SK-N-SH treated with all-trans-retinoic acid at 6 μM for 48 hours (cell line): ENCODE measurements around the gene PLBD2.
A peak's percentile ranks its signal among the peaks of the same experiment; 100 is the strongest.

Source experiments
- ATAC-seq: fragments of 200-7000 bp; cut with Tn5 transposase; 3 replicates; pipeline ENCODE4 v1.9.1; 2020; ENCODE audit warnings: mild to moderate bottlenecking, moderate library complexity
- BACH2 ChIP-seq: fragments of 250-450 bp; sonication (Bioruptor Pico); IDR thresholded peaks from 2 replicates; pipeline ENCODE4 v1.9.0; 2021; ENCODE audit warnings: mild to moderate bottlenecking, borderline replicate concordance
- CSDC2 ChIP-seq: fragments of 250-450 bp; sonication (Bioruptor Pico); IDR thresholded peaks from 2 replicates; pipeline ENCODE4 v1.5.0; 2020; ENCODE audit warnings: mild to moderate bottlenecking, moderate library complexity
- ESRRG ChIP-seq: fragments of 250-450 bp; sonication (Bioruptor Pico); IDR thresholded peaks from 2 replicates; pipeline ENCODE4 v1.6.1; 2021; ENCODE audit warnings: mild to moderate bottlenecking
- GLIS3 ChIP-seq: fragments of 250-450 bp; sonication (Bioruptor Pico); IDR thresholded peaks from 2 replicates; pipeline ENCODE4 v1.5.0; 2020; ENCODE audit warnings: mild to moderate bottlenecking, moderate library complexity
- POU6F1 ChIP-seq: fragments of 250-450 bp; sonication (Bioruptor Pico); IDR thresholded peaks from 2 replicates; pipeline ENCODE4 v1.8.0; 2021; ENCODE audit warnings: low read depth, mild to moderate bottlenecking, moderate library complexity, borderline replicate concordance
- PPARA ChIP-seq: fragments of 250-450 bp; sonication (Bioruptor Pico); IDR thresholded peaks from 2 replicates; pipeline ENCODE4 v1.5.0; 2020; ENCODE audit warnings: mild to moderate bottlenecking, borderline replicate concordance
- RARB ChIP-seq: fragments of 250-450 bp; sonication (Bioruptor Pico); IDR thresholded peaks from 2 replicates; pipeline ENCODE4 v1.8.0; 2021; ENCODE audit warnings: mild to moderate bottlenecking, moderate library complexity
- SNAI2 ChIP-seq: fragments of 250-450 bp; sonication (Bioruptor Pico); IDR thresholded peaks from 2 replicates; pipeline ENCODE4 v1.5.0; 2020; ENCODE audit warnings: mild to moderate bottlenecking, moderate library complexity
- TCF4 ChIP-seq: fragments of 250-450 bp; sonication (Bioruptor Pico); IDR thresholded peaks from 2 replicates; pipeline ENCODE4 v1.8.0; 2021; ENCODE audit warnings: mild to moderate bottlenecking, moderate library complexity, borderline replicate concordance
- TOX ChIP-seq: fragments of 250-450 bp; sonication (Bioruptor Pico); IDR thresholded peaks from 2 replicates; pipeline ENCODE4 v1.8.0; 2021; ENCODE audit warnings: mild to moderate bottlenecking, moderate library complexity, borderline replicate concordance
- ZC3H10 ChIP-seq: fragments of 250-450 bp; sonication (Bioruptor Pico); IDR thresholded peaks from 2 replicates; pipeline ENCODE4 v1.5.1; 2021; ENCODE audit warnings: mild to moderate bottlenecking, moderate library complexity
- ZFP3 ChIP-seq: fragments of 250-450 bp; sonication (Bioruptor Pico); IDR thresholded peaks from 2 replicates; pipeline ENCODE4 v1.5.0; 2020; ENCODE audit warnings: mild to moderate bottlenecking, moderate library complexity
- ZFP30 ChIP-seq: fragments of 450-650 bp; formaldehyde crosslinking; IDR thresholded peaks from 2 replicates; pipeline ENCODE4 v1.5.0; 2022; ENCODE audit warnings: mild to moderate bottlenecking, moderate library complexity
- ZNF565 ChIP-seq: fragments of 450-650 bp; formaldehyde crosslinking; conservative IDR thresholded peaks from 2 replicates; pipeline ENCODE4 v1.5.0; 2020; ENCODE audit warnings: low read depth, mild to moderate bottlenecking, moderate library complexity
- ZNF70 ChIP-seq: fragments of 450-650 bp; formaldehyde crosslinking; IDR thresholded peaks from 2 replicates; pipeline ENCODE4 v1.5.0; 2020; ENCODE audit warnings: mild to moderate bottlenecking, moderate library complexity
- TF ChIP-seq, protein P1 (sequence below): fragments of 250-450 bp; sonication (Bioruptor Pico); IDR thresholded peaks from 2 replicates; pipeline ENCODE4 v1.5.1; 2021; ENCODE audit warnings: mild to moderate bottlenecking, moderate library complexity
- TF ChIP-seq, protein P2 (sequence below): fragments of 250-450 bp; sonication (Bioruptor Pico); IDR thresholded peaks from 2 replicates; pipeline ENCODE4 v1.5.0; 2020; ENCODE audit warnings: mild to moderate bottlenecking, moderate library complexity
- TF ChIP-seq, protein P3 (sequence below): fragments of 250-450 bp; sonication (Bioruptor Pico); IDR thresholded peaks from 2 replicates; pipeline ENCODE4 v1.8.0; 2020; ENCODE audit warnings: mild to moderate bottlenecking, moderate library complexity, borderline replicate concordance
- TF ChIP-seq, protein P4 (sequence below): fragments of 250-450 bp; sonication (Bioruptor Pico); IDR thresholded peaks from 2 replicates; pipeline ENCODE4 v1.5.1; 2020; ENCODE audit warnings: low read depth, mild to moderate bottlenecking, moderate library complexity

PLBD2 gene

GRCh38 chr12:113420996-113421595, 62.7 kb downstream of the PLBD2 start:
- ATAC-seq, result no peak
- TF ChIP-seq ZFP3, result no peak

DNA sequence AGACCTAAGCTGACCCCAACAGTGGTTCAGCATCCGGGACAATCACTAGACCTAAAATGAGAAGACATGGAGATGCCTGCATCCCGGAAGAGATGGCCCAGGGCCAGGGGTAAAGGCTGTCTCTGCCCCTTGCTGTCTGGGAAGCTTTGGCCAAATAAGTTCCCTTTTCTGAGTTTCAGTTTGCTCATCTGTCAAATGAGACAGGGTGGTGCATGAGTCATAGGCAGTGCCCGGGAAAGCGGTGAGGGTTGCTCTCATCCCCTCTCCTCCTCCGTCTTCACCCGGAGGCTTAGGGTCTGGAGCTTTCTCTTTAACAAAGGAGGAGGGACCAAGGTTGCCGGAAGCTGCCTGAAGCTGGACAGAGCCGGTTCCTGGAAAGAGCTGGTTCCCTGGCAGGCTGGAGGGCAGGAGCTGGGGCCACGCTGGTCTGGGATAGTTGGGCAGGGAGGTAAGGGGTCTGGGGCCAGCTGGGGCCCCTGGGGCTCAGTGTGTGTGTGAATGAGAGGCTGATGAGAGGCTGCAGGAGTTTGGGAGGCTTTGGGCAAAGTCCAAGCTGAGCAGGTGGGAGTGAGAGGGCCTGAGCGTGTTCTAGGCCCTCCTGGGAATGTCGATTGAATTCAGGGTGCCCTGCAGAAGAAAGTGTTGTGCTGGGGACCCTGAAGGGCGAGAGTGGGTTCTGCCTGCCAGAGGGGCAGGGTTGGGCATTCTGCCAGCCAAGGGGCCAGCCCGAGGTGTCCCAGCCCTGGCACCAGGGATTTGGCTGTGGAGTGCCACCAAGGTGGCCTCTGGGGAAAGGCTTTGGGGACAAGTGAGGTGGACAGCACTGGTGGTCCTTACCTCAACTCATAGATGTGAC, 63.9 kb downstream of the PLBD2 start, which contains the start of gene SDSL:
TSS of gene SDSL (plus strand) at position 351 of the 856 bp plus-strand sequence. CDS start 5,603 bp downstream, outside the sequence.
- TF ChIP-seq ZFP3, result peak; percentile 17; the same call in 1 of the 2 replicates
- TF ChIP-seq, protein P1, sequence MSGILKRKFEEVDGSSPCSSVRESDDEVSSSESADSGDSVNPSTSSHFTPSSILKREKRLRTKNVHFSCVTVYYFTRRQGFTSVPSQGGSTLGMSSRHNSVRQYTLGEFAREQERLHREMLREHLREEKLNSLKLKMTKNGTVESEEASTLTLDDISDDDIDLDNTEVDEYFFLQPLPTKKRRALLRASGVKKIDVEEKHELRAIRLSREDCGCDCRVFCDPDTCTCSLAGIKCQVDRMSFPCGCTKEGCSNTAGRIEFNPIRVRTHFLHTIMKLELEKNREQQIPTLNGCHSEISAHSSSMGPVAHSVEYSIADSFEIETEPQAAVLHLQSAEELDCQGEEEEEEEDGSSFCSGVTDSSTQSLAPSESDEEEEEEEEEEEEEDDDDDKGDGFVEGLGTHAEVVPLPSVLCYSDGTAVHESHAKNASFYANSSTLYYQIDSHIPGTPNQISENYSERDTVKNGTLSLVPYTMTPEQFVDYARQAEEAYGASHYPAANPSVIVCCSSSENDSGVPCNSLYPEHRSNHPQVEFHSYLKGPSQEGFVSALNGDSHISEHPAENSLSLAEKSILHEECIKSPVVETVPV, result no peak
- TF ChIP-seq, protein P2, sequence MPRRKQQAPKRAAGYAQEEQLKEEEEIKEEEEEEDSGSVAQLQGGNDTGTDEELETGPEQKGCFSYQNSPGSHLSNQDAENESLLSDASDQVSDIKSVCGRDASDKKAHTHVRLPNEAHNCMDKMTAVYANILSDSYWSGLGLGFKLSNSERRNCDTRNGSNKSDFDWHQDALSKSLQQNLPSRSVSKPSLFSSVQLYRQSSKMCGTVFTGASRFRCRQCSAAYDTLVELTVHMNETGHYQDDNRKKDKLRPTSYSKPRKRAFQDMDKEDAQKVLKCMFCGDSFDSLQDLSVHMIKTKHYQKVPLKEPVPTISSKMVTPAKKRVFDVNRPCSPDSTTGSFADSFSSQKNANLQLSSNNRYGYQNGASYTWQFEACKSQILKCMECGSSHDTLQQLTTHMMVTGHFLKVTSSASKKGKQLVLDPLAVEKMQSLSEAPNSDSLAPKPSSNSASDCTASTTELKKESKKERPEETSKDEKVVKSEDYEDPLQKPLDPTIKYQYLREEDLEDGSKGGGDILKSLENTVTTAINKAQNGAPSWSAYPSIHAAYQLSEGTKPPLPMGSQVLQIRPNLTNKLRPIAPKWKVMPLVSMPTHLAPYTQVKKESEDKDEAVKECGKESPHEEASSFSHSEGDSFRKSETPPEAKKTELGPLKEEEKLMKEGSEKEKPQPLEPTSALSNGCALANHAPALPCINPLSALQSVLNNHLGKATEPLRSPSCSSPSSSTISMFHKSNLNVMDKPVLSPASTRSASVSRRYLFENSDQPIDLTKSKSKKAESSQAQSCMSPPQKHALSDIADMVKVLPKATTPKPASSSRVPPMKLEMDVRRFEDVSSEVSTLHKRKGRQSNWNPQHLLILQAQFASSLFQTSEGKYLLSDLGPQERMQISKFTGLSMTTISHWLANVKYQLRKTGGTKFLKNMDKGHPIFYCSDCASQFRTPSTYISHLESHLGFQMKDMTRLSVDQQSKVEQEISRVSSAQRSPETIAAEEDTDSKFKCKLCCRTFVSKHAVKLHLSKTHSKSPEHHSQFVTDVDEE (CRISPR knock-in tag), result peak; percentile 31; the same call in 1 of the 2 replicates
- no peak for TF ChIP-seq PPARA (CRISPR knock-in tag)
- TF ChIP-seq GLIS3 (CRISPR knock-in tag), result no peak
- ATAC-seq, result peak; percentile 99

DNA sequence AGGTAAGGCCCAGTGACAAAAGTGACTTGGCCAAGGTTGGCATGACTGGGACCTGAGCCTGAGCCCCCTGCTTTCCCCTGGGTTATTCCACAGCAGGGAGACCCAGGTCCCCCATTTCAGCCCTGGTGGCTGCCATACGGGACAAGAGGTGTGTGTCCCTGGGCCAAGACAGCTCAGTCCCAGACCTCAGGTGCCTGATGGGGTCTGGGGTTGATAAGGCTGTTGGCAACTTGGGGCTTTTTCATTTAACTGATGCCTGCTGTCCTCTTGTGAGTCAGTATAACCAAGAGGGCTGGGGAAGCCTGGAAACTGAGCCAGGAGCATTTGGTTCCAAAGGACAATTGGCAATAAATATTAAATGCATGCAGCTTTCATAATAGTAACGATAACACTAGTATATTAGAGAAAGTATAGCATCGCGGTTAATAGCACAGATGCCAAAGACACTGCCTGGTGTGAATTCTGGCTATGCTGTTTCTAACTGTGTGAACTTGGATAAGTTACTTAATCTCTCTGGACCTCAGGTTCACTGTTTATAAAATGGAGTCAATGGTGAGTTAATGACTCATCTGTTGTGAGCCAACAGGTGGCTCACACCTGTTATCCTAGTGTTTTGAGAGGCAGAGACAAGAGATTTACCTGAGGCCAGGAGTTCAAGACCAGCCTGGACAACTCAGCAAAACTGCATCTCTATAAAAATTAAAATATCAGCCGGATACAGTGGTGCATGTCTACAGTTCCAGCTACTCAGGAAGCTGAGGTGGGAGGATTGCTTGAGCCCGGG, 64.7 kb downstream of the PLBD2 start:
- TF ChIP-seq TOX (CRISPR knock-in tag), result no peak
- TF ChIP-seq, protein P3, sequence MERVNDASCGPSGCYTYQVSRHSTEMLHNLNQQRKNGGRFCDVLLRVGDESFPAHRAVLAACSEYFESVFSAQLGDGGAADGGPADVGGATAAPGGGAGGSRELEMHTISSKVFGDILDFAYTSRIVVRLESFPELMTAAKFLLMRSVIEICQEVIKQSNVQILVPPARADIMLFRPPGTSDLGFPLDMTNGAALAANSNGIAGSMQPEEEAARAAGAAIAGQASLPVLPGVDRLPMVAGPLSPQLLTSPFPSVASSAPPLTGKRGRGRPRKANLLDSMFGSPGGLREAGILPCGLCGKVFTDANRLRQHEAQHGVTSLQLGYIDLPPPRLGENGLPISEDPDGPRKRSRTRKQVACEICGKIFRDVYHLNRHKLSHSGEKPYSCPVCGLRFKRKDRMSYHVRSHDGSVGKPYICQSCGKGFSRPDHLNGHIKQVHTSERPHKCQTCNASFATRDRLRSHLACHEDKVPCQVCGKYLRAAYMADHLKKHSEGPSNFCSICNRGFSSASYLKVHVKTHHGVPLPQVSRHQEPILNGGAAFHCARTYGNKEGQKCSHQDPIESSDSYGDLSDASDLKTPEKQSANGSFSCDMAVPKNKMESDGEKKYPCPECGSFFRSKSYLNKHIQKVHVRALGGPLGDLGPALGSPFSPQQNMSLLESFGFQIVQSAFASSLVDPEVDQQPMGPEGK, result no peak
- TF ChIP-seq CSDC2 (CRISPR knock-in tag), result no peak
- TF ChIP-seq, protein P4, sequence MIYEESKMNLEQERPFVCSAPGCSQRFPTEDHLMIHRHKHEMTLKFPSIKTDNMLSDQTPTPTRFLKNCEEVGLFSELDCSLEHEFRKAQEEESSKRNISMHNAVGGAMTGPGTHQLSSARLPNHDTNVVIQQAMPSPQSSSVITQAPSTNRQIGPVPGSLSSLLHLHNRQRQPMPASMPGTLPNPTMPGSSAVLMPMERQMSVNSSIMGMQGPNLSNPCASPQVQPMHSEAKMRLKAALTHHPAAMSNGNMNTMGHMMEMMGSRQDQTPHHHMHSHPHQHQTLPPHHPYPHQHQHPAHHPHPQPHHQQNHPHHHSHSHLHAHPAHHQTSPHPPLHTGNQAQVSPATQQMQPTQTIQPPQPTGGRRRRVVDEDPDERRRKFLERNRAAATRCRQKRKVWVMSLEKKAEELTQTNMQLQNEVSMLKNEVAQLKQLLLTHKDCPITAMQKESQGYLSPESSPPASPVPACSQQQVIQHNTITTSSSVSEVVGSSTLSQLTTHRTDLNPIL, result no peak
- TF ChIP-seq ESRRG (CRISPR knock-in tag), result no peak
- no peak for TF ChIP-seq TCF4
- TF ChIP-seq, protein P1, result no peak
- no peak for TF ChIP-seq BACH2 (CRISPR knock-in tag)
- no peak for TF ChIP-seq ZFP3
- TF ChIP-seq SNAI2 (CRISPR knock-in tag), result no peak
- no peak for TF ChIP-seq ZFP30 (CRISPR knock-in tag)
- no peak for TF ChIP-seq ZNF70 (CRISPR knock-in tag)
- TF ChIP-seq PPARA (CRISPR knock-in tag), result no peak
- TF ChIP-seq ZC3H10 (CRISPR knock-in tag), result no peak
- TF ChIP-seq ZNF565, result no peak
- no peak for TF ChIP-seq RARB (CRISPR knock-in tag)
- TF ChIP-seq POU6F1, result no peak
- ATAC-seq, result no peak; the same call in 2 of the 3 replicates
